ENCODE measurements around the gene SPDYE18. TPM values are rescaled to one million over a fixed set of nuclear protein-coding genes. Genes with fewer than 3 reads are reported as not detected.
"Not testable (repeated sequence)": the region's sequence is repeated elsewhere in the genome, so short reads cannot be mapped to it uniquely, and the experiment has no call there.

The SPDYE18 gene, protein sequence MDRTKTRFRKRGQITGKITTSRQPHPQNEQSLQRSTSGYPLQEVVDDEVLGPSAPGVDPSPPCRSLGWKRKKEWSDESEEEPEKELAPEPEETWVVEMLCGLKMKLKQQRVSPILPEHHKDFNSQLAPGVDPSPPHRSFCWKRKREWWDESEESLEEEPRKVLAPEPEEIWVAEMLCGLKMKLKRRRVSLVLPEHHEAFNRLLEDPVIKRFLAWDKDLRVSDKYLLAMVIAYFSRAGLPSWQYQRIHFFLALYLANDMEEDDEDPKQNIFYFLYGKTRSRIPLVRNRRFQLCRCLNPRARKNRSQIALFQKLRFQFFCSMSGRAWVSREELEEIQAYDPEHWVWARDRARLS
- total RNA-seq, result under 1 TPM; 0.36 to 0.42 TPM

DNA sequence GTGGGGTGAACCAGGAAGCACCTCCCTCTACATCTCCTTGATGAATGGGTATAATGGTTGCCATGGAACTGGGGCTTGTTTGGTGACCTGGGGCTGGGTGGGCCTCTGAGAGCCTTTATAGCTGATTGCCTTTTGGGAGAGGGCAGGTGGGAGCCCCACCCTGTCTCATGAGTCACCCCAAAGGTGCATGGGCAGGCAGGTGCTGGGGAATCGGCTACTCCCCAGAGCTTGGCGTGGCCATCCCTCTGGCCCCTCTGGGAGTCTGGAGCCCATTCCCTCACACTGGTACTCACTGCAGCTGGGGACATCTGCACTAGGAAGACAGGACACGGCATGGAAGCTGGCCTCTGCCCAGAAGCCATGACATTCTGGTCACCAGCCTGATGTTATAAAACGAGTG is at the start of gene SPDYE18:
TSS of gene SPDYE18 (minus strand) at position 2 of the 400 bp plus-strand sequence. CDS start 2,046 bp downstream, outside the sequence.
- POLR2A ChIA-PET, CTCF ChIA-PET: not testable (repeated sequence)

DNA sequence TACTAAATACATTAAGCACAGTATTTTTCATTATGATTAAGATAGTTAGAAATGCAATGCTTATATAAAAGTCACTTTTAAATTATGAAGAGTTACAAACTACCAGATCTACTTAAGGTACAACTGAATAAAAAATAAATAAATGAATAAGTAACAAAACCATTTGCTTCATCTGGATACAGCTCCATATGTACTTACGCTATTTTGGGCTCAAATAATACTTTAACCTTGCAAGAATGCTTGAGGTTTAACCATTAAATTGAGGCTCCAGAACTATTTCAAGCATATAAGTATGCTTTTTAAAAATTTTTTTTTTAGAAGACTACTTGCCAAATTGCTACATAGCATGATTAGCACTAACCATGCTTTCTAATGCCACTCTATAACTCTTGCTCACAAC is 46.0 kb upstream of the SPDYE18 start:
- CTCF ChIA-PET, POLR2A ChIA-PET: not testable (repeated sequence)

DNA sequence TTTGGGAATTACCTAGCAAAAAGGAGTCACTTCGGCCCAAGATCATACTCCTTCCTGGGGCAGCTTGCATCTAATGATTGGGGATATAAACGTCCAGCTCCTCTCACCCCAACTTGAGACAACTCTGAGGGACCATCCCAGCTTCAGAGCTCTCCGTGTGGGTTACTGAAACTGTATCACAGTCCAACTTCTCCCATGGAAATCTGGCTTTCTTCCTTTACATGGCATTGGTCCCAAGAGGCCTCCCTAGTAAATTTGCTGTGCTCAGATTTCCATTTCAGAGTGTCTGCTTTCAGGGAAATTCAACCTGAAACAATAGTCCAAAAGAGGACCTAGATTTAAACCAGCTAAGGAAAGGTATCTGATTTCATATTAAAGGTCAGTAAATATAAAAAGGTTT is 45.3 kb upstream of the SPDYE18 start:
- CTCF ChIA-PET, POLR2A ChIA-PET: not testable (repeated sequence)

DNA sequence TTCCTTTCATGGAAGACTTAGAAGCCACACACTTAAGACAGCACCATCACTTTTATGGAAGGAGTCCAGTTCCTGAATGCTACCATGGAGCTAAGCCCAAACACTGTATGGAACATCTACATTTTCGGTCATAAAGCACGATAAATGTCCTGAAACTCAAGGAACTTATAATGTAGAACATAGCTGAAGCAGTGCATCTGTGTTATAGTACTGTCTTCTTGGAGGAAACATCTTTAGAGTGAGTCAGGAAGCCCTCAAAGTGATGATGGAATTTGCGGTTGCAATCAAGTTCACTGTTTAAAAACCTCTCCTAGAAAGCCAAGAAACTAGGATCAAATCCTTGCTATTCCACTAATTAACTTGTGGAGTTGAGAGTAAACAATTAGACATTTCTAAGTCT is 43.5 kb upstream of the SPDYE18 start:
- CTCF ChIA-PET, result not testable (repeated sequence)

DNA sequence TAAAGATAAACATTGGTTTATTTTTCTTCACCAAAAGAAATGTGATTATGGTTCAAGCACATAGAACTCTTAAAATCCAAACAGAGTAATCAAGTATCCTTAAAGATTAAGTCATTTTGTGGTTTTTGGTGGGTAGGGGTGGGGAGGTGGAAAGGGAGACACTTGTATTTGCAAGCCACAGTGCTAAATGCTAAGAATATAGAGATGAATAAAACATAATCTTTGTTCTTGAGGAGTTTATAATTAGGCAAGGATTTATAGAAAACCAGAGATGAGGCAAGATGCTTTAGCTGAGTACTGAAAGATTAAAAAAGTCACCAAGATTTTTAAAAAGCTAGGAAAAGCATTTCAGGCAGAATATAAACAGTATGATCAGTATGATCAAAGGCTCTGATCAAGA is 40.3 kb upstream of the SPDYE18 start:
- CTCF ChIA-PET, POLR2A ChIA-PET: not testable (repeated sequence)

More for the DNA sequence above, 43.5 kb upstream of the SPDYE18 start:
- POLR2A ChIA-PET, result not testable (repeated sequence)

DNA sequence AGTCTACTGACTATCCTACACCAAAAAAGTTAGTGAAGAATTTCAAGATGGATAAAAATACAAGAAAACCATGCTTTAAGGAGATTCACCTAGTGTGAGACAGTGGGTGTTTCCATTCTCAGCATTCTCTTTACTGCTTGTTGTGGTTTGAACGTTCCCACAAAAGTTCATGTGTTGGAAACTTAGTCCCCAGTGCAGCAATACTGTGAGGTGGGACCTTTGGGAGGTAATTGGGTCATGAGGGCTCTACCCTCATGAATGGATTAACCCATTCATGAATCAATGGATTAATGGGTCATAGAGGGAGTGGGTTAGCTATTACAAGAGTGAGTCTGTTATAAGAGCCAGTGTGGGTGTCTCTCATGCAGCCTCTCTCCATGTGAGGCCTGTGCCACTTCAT is 38.8 kb upstream of the SPDYE18 start:
- POLR2A ChIA-PET, CTCF ChIA-PET: not testable (repeated sequence)

DNA sequence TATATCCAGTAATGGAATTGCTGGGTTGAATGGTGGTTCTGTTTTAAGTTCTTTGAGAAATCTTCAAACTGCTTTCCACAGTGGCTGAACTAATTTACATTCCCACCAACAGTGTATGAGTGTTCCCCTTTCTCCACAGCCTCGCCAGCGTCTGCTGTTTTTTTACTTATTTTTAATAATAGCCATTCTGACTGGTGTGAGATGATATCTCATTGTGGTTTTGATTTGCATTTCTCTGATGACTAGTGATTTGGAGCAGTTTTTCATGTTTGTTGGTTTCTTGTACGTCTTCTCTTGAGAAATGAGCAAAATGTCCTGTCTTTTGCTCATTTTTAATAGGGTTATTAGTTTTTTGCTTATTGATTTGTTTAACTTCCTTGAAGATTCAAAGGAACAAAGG is 38.1 kb upstream of the SPDYE18 start:
- POLR2A ChIA-PET, CTCF ChIA-PET: not testable (repeated sequence)

DNA sequence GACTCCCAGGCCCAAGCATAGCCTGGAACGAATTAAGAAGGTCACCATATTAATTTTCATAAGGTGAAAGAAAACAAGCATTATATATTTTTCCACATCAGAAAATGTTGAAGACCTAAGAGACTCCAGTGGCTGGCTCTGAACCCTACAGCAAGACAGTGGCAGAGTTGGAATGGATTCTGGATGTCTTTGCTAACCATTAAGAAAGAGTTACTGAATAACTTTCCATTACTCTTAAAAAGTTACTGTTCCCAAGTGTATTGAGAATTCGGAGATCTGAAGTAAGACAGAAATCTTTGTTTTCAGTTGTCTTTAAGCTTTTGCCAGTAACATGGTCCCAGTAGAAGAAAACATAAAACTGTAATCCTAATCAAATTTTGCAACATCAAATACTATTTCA is 29.9 kb upstream of the SPDYE18 start:
- CTCF ChIA-PET, POLR2A ChIA-PET: not testable (repeated sequence)

DNA sequence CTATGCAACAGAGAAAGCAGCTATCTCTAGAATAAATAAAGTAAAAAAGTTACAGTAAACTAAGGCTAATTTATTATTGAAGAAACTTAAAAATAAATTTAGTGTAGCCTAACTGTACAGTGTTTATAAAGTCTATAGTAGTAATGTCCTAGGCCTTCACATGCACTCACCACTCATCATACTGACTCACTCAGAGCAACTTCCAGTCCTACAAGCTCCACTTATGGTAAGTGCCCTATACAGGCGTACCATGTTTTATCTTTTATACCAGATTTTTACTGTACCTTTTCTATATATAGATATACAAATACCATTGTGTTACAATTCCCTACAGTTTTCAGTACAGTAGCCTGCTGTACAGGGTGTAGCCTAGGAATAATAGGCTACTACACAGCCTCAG is 19.8 kb upstream of the SPDYE18 start:
- POLR2A ChIA-PET, CTCF ChIA-PET: not testable (repeated sequence)

DNA sequence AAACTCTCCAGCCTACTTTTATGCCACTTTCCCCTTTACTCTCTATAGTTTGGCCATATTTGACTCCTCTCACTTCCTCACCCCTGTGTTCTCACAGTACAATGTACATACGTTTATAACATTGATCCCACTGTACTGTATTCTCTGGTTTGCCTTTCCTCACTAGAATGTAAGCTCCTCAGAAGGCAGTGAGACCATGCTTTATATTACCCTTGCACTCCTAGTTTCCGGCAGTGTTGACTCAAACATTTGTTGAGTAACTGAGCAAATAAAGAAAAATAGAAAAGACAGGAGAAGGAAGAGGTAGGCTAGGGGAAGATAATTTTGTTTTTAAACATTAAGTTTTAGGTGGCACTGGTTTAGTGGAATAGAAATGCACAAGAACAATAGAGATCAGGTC is 17.9 kb upstream of the SPDYE18 start:
- POLR2A ChIA-PET, CTCF ChIA-PET: not testable (repeated sequence)

DNA sequence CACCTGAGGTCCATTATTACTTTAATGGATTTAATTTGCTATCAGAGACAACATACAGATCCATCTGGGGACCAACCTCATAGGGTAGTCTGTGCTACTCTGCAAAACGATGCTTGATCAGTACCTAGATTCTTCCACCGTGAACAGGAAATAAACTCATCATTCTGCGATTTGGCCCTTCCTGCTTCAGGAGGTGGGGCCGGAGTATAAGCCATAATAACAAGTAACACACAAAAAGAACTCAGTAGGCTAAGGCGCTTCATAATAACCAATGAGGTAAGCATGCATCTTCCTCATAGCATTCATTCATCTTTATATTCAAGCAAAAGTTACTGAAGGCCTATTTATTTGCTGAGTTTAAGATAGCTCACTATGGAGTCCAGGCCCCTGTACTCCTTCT is 17.3 kb upstream of the SPDYE18 start:
- CTCF ChIA-PET, POLR2A ChIA-PET: not testable (repeated sequence)

DNA sequence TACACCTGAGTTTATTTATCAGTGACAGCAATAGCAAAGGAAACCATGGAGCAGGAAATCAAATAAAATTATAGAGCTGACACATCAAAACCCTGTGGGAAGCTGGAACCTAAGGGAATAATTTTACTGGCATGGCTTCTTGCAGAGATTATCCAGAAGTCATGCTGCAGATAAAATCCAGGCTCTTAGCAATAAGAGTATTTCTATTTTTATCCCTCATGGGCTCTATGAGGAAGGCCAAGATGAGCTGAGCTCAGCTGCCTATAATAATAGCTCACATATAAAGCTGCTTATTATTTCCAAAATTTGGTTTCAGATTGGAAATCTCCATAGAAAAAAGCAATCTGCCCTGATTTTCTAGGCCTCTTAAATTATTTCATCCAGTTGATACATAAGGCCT is 16.8 kb upstream of the SPDYE18 start:
- CTCF ChIA-PET, POLR2A ChIA-PET: not testable (repeated sequence)

DNA sequence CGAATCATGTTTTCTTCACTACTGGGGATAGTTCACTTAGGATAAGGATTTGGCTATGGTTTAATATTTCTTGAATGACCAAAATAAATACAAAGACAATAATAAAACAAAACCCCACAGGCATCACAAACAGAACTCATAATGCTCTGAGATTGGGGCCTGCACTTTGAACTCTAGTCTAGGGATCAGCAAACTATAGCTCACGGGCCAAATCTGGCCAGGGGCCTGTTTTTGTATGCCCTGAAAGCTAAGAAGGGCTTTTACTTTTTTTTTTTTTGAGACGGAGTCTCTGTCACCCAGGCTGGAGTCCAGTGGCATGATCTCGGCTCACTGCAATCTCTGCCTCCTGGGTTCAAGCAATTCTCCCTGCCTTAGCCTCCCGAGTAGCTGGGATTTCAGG is 14.7 kb upstream of the SPDYE18 start:
- POLR2A ChIA-PET, CTCF ChIA-PET: not testable (repeated sequence)

DNA sequence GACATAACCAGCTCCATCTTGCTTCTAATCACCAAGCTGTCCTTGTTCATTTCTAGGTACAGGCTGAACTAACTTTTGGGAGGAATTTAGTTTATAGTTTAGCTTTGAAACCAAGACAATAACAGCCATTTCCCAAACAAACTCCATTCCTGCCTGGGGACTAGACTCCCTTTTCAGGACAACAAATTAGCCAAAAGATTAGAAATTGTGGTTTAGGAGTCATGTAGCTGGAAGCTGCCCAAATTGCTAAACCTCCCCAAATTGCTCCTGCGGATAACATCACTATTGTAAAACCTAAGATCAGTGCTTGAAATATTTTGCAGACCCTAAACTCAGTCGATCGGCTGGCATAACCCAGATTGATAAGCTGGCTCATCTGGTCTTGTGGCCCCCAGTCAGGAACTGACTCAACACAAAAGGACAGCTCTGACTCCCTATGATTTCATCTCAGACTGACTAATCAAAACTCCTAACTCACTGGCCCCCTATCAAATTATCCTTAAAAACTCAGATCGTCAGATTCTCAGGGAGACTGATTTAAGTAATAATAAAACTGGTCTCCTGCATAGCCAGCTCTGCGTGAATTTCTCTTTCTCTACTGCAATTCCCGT is 12.5 kb upstream of the SPDYE18 start:
- POLR2A ChIA-PET, CTCF ChIA-PET: not testable (repeated sequence)

DNA sequence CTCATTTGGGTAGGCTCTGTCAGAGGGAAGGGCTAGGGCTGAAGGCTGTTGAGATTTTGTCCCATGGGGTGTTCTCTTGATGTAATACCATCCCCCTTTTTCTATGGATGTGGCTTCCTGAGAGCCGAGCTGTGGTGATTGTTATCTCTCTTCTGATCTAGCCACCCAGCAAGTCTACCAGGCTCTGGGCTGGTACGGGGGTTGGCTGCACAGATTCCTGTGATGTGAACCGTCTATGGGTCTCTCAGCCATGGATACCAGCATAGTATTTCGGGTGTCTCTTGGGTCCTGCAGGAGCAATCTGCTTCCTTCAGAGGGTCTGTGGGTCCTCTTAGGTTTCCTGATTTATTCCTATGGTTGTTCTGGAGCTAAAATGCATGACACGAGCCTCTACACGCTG is 8.8 kb upstream of the SPDYE18 start:
- CTCF ChIA-PET, POLR2A ChIA-PET: not testable (repeated sequence)

DNA sequence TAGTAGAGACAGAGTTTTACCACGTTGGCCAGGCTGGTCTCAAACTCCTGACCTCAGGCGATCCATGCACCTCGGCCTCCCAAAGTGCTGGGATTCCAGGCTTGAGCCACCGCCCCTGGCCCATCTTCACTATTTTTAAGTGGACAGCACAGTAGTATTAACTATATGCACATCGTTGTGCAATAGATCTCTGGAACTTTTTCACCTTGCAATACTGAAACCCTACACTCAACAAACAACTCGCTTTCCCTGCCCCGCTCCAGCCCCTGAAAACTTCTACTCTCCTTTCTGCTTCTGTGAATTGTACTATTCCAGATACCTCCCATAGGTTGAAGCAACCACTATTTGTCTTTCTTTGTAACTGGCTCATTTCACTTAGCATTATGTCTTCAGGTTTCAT is 3.5 kb upstream of the SPDYE18 start:
- CTCF ChIA-PET, POLR2A ChIA-PET: not testable (repeated sequence)

DNA sequence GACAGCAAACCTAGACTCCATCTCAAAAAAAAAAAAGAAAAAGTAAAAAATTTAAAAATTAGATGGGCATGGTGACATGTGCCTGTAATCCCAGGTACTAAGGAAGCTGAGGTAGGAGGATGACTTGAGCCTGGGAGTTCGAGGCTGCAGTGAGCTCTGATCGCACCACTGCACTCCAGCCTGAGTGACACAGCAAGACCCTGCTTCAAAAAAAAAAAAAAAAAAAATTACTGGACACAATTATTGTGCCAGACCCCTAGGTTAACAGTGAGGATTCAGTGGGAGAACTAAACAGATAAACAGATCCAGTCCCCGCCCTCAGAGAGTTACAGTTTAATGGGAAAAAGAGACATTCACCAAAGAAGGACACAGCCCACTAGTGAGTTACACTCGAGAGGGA is 1.4 kb upstream of the SPDYE18 start:
- CTCF ChIA-PET, result not testable (repeated sequence)

DNA sequence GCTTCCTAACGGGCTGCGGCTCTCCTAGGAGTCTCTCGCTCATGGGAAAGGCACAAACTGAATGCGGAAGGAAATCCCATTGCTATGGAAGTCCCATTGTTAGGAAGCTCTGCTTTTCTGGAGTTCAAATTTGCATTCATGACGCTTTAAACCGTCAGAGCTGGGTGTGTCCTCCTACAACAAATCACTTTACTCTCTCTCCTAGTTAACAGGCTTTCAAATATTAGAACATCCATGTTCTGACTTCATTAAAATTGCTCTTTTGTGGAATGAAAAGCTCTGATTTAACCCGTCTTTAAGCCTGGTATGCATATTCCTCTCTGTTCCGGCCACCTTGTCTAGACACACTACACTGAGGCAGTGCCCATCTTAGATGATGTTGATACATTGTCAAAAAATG is 30.1 kb downstream of the SPDYE18 start, which contains the start of gene SPDYE17:
TSS of gene SPDYE17 (minus strand) at position 101 of the 400 bp plus-strand sequence. CDS start 1,791 bp downstream, outside the sequence.
- POLR2A ChIA-PET, CTCF ChIA-PET: not testable (repeated sequence)

More for the DNA sequence above, 1.4 kb upstream of the SPDYE18 start:
- POLR2A ChIA-PET, result not testable (repeated sequence)

DNA sequence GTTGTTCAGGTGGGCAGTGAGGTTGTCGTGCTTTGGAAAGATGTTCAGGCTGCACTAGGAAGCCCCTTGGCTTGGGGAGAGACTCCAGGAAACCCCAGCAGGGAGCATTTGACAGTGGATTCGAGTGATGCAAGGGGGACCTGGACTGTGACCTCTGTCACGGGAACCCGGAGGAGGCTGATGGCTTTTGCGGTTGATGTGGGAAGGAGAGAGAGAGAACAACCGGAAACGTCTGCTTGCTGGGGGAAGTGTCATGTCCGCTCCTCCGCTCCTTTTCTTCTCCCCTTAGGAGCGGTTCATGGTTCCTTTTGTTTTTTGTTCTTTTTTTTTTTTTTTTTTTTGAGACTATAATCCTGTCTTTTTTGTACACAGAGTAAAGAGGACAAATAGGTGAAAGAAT is 36.0 kb downstream of the SPDYE18 start:
- POLR2A ChIA-PET, CTCF ChIA-PET: not testable (repeated sequence)

DNA sequence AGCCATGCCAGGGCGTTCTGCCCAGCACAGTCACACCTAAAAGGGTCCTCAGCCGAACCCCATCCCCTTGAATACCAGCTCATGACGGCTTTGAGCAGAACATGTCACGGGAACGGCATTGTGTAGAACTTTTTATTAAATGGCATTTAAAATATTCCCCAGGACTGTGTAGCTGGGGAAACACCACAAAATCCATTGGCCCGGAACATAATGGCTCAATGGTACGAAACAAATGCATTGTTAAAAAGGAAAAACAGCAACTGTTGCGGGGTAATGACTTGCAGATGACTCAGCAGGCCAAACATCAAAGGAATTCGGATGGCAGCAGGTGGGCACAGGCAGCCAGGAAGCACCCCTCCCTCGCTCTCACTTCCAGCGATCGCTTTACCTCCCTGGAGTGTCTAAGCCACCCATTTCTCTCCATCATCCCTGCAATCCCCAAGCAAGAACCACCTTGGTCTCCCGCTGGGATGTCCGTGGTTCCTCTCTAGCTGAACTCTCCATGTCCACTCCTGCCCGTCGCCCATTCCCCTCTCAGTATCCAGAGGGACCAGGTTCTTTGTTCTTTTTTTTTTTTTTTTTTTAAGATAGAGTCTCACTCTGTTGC is 52.2 kb downstream of the SPDYE18 start:
- CTCF ChIA-PET, POLR2A ChIA-PET: not testable (repeated sequence)

DNA sequence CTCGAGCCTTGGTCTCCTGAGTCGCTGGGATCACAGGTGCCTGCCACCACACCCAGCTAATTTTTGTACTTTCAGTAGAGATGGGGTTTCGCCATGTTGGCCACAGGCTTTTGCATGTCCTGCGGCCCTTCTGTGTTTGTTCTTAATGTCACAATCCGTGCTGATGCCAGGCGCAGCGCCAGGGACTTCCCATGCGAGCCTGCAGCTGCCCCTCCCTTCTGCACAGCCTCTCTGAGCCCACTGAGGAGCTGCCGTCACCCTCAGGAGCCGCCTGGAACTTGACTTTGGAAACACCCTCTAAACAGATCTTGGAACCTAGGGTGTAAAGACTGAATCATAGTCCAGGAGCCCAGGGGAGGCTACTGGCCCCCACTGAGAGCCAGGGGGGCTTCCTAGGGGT is 54.4 kb downstream of the SPDYE18 start:
- POLR2A ChIA-PET, result not testable (repeated sequence)

More for the DNA sequence above, 54.4 kb downstream of the SPDYE18 start:
- CTCF ChIA-PET, result not testable (repeated sequence)
